B cell (primary cell): ENCODE measurements around the gene AMFR. TPM values are rescaled to one million over a fixed set of nuclear protein-coding genes. Genes with fewer than 3 reads are reported as not detected.

Experiments
- ATAC-seq: fragments of 200-7000 bp; cut with Tn5 transposase; one replicate; pipeline ENCODE4 v1.10.0; 2021; ENCODE audit warnings: low read depth, mild to moderate bottlenecking, moderate number of reproducible peaks, moderate library complexity
- CTCF ChIA-PET: fragments of 350-600 bp; sonication (Branson Sonifier 250); formaldehyde crosslinking; loops from one replicate; lab custom pipeline; 2021; ENCODE audit warnings: antibody characterized with exemption, inconsistent platforms; lab: Charles Lee
- POLR2A ChIA-PET: fragments of 350-600 bp; sonication (Branson Sonifier 250); formaldehyde crosslinking; loops from one replicate; lab custom pipeline; 2021; ENCODE audit warnings: antibody characterized with exemption; lab: Charles Lee
- DNase-seq: peaks from one replicate; pipeline ENCODE4 v3.0.0; 2013
- H2AFZ ChIP-seq: 2 replicates; pipeline ENCODE4 v1.6.1; 2012; ENCODE audit warnings: mild to moderate bottlenecking, low read depth, low read length; ENCODE audit not compliant: insufficient read depth, poor library complexity, severe bottlenecking
- H3K27ac ChIP-seq, 2 donors: 1 replicate in 1 of 2; 2 replicates in 1 of 2; pipeline ENCODE4 v1.5.1; 2012 to 2013; ENCODE audit warnings: low read length in 2 of 2, mild to moderate bottlenecking in 2 of 2, moderate library complexity in 1 of 2
- H3K27me3 ChIP-seq, 4 experiments: fragments of 200-600 bp in 1 of 4; sonication (generic) in 1 of 4; replicated peaks in 1 of 4; 1 replicate in 2 of 4; 2 replicates in 2 of 4; pipeline versions ENCODE4 v1.6.1 to v1.7.0; 2013 to 2016; ENCODE audit warnings: low read length in 3 of 4, mild to moderate bottlenecking in 2 of 4, mixed read lengths in 1 of 4, moderate library complexity in 1 of 4; ENCODE audit not compliant: insufficient read depth in 4 of 4, control insufficient read depth in 3 of 4; ENCODE audit errors: control extremely low read depth in 1 of 4
- H3K36me3 ChIP-seq, 2 experiments: replicated peaks in 1 of 2; 1 replicate in 1 of 2; 2 replicates in 1 of 2; pipeline versions ENCODE4 v1.6.1 to v1.7.1; 2013; ENCODE audit warnings: low read length in 1 of 2; ENCODE audit not compliant: insufficient read depth in 2 of 2, control insufficient read depth in 1 of 2; ENCODE audit errors: control extremely low read depth in 1 of 2, extremely low read depth in 1 of 2
- H3K4me1 ChIP-seq, 2 donors: fragments of 200-600 bp in 1 of 2; sonication (generic) in 1 of 2; 1 replicate in 1 of 2; 2 replicates in 1 of 2; pipeline versions ENCODE4 v1.5.1 to v1.6.1; 2013 to 2017; ENCODE audit warnings: low read length in 2 of 2; ENCODE audit not compliant: control insufficient read depth in 2 of 2, insufficient read depth in 2 of 2
- H3K4me2 ChIP-seq: replicated peaks from 2 replicates; pipeline ENCODE3; 2012; ENCODE audit warnings: mild to moderate bottlenecking, low read depth, low read length; ENCODE audit not compliant: poor library complexity, severe bottlenecking
- H3K4me3 ChIP-seq, 5 experiments: fragments of 200-600 bp in 1 of 5; sonication (generic) in 1 of 5; 1 replicate in 3 of 5; 2 replicates in 2 of 5; pipeline versions ENCODE4 v1.5.1 to v1.7.0; 2011 to 2016; ENCODE audit warnings: low read length in 4 of 5, mild to moderate bottlenecking in 4 of 5, low read depth in 2 of 5, control low read depth in 1 of 5, moderate library complexity in 1 of 5; ENCODE audit not compliant: insufficient read depth in 1 of 5; ENCODE audit errors: control extremely low read depth in 1 of 5, extremely low read depth in 1 of 5
- H3K79me2 ChIP-seq: fragments of 200-600 bp; sonication (generic); one replicate; pipeline ENCODE4 v1.6.0; 2016; ENCODE audit warnings: low read length; ENCODE audit not compliant: control insufficient read depth, insufficient read depth
- H3K9ac ChIP-seq: fragments of 200-600 bp; sonication (generic); 2 replicates; pipeline ENCODE4 v1.6.1; 2017; ENCODE audit warnings: mild to moderate bottlenecking, low read length, moderate library complexity
- H3K9me3 ChIP-seq, 3 donors: one replicate each; pipeline versions ENCODE4 v1.6.1 to v1.7.1; 2013; ENCODE audit warnings: low read length in 2 of 3; ENCODE audit not compliant: control insufficient read depth in 2 of 3, insufficient read depth in 1 of 3; ENCODE audit errors: control extremely low read depth in 1 of 3
- H4K20me1 ChIP-seq: 2 replicates; pipeline ENCODE4 v1.6.0; 2012; ENCODE audit warnings: mild to moderate bottlenecking, low read length; ENCODE audit not compliant: insufficient read depth, control insufficient read depth, poor library complexity, severe bottlenecking
- H3K27ac Mint-ChIP-seq: one replicate; pipeline ENCODE4 v1.8.0; 2021; ENCODE audit warnings: mixed read lengths
- H3K27me3 Mint-ChIP-seq: one replicate; pipeline ENCODE4 v1.8.0; 2021; ENCODE audit warnings: mixed read lengths
- H3K4me1 Mint-ChIP-seq: one replicate; pipeline ENCODE4 v1.8.0; 2021; ENCODE audit warnings: mixed read lengths
- H3K4me3 Mint-ChIP-seq: one replicate; pipeline ENCODE4 v1.8.0; 2021; ENCODE audit warnings: mixed read lengths
- H3K9me3 Mint-ChIP-seq: one replicate; pipeline ENCODE4 v1.8.0; 2022; ENCODE audit warnings: mixed read lengths; ENCODE audit not compliant: insufficient read depth
- EZH2 ChIP-seq: IDR thresholded peaks from 2 replicates; pipeline ENCODE4 v1.6.1; 2012; ENCODE audit warnings: borderline replicate concordance, low read depth, mild to moderate bottlenecking, moderate library complexity, low read length; ENCODE audit not compliant: insufficient read depth, poor library complexity, severe bottlenecking
- WGBS: methylation state at CpG from one replicate; pipeline ENCODE4 v1.1.5; 2013; ENCODE audit warnings: missing lambda C conversion rate; ENCODE audit not compliant: insufficient coverage; 5-methylcytosine and 5-hydroxymethylcytosine counted together
- intact Hi-C: fragments of 100-400 bp; cut with micrococcal nuclease; formaldehyde crosslinking; loops from one replicate; pipeline ENCODE4 v1.10.0; 2022
- polyA plus RNA-seq: library from polyadenylated mRNA; depleted of rRNA; stranded (reverse); fragments of >200 nt; gene quantifications from 2 replicates; pipeline ENCODE4 v1.2.3, GENCODE V29; 2012
- total RNA-seq, 2 donors: library from RNA; stranded (reverse); fragments of 120-200 nt in 1 of 2; gene quantifications; 1 replicate in 1 of 2; 2 replicates in 1 of 2; pipeline versions ENCODE4 v1.2.3 to v1.2.4, GENCODE V29; 2013 to 2022
- TF ChIP-seq, protein P1 (sequence below): fragments of 200-600 bp; IDR thresholded peaks from one replicate; pipeline ENCODE4 v1.8.0; 2022; ENCODE audit warnings: antibody characterized with exemption, mild to moderate bottlenecking

The AMFR gene
- total and polyA plus RNA-seq, 2 donors (not counting 1 experiment from before 2014, with no cell fraction given), result 118 to 225 TPM

DNA sequence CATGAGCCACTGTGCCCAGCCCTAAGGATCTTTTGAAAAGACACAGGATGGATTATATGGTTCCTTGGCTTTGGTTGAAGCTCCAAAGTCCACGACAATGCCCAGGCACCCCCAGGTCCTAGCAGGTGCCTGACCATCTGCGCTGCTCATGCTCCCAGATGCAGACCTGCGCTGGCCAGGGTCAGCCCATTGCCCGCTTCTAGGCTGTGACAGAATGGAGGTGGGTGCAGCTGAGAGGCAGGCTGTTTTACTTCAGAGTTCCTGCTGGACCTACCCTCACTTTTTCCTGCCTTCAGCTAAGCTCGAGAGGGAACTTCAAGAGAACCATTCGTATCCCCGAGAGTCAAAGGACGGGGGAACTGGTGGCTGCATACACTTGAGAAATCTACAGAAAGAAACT lies 60.5 kb downstream of the AMFR start:
- no peak overlapping the region for H3K9ac ChIP-seq
- no peaks in the 10 kb centered on the region for H3K4me1 Mint-ChIP-seq
- no peak overlapping the region for H3K4me2 ChIP-seq
- no peak overlapping the region for H3K4me3 ChIP-seq
- H3K79me2 ChIP-seq, result peaks cover 3% of the 10 kb centered on the region
- intact Hi-C loops, result no loop called here
- no peak overlapping the region for H3K27ac ChIP-seq
- H3K9me3 ChIP-seq, result no peaks in the 10 kb centered on the region
- DNase-seq, result no peak
- H3K27me3 Mint-ChIP-seq, result no peaks in the 10 kb centered on the region
- H2AFZ ChIP-seq, result no peak overlapping the region
- POLR2A ChIA-PET, result no interaction called here
- CTCF ChIA-PET, result no interaction called here
- peaks cover 33% of the 10 kb centered on the region for H4K20me1 ChIP-seq
- H3K27me3 ChIP-seq, result no peaks in the 10 kb centered on the region
- WGBS, result 97% methylated on average over 7 of the region's 8 CpGs
- ATAC-seq, result no peak
- H3K27ac Mint-ChIP-seq, result no peak overlapping the region
- TF ChIP-seq, protein P1, sequence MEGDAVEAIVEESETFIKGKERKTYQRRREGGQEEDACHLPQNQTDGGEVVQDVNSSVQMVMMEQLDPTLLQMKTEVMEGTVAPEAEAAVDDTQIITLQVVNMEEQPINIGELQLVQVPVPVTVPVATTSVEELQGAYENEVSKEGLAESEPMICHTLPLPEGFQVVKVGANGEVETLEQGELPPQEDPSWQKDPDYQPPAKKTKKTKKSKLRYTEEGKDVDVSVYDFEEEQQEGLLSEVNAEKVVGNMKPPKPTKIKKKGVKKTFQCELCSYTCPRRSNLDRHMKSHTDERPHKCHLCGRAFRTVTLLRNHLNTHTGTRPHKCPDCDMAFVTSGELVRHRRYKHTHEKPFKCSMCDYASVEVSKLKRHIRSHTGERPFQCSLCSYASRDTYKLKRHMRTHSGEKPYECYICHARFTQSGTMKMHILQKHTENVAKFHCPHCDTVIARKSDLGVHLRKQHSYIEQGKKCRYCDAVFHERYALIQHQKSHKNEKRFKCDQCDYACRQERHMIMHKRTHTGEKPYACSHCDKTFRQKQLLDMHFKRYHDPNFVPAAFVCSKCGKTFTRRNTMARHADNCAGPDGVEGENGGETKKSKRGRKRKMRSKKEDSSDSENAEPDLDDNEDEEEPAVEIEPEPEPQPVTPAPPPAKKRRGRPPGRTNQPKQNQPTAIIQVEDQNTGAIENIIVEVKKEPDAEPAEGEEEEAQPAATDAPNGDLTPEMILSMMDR, result no peak
- TF ChIP-seq EZH2, result no peak
- peaks cover 5 to 92% of the 10 kb centered on the region in 2 experiments for H3K36me3 ChIP-seq
- H3K4me3 Mint-ChIP-seq, result no peak overlapping the region
- H3K4me1 ChIP-seq, result no peaks in the 10 kb centered on the region
- H3K9me3 Mint-ChIP-seq, result no peaks in the 10 kb centered on the region

DNA sequence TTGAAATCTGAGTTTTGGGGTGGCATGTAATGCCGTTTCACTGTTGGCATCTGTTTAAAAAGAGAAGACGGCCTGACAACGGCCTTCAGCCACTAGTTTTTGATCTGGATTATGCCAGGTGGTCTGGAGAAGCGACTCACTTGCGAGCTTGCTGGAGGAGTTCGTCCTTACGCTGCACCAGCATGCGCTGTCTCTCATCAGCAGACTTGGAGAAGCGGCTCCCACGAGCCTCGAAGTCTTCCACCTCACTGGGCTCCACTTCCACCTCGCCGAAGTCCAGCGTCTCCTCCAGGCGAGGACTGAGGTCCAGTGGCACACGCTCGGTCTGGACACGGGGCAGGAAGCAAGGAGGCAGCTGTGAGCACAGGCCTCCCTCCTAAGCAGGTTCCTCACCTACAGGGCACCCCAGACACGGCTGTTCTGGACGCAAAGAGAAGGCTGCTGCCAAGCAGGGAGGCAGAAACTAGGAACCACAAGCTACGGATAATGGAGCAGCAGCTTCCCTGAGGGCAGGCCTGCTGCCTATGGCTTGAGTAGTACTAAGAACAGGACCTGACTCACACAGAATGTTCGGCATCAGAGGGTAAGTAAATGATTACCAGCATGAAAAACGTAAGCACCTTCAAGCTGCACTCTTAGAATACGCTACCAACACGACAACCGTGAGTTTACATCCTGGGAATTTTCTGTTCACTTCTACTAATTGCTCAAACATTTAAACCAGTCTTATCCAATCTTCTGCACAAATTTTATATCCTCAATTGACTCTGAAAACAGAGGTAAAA lies 61.4 kb downstream of the AMFR start:
- DNase-seq (no peak), ATAC-seq (no peak)
- H3K27ac ChIP-seq, result no peak overlapping the region
- H3K27me3 ChIP-seq, result no peaks in the 10 kb centered on the region
- Mint-ChIP-seq H3K27me3 (no peaks in the 10 kb centered on the region), H3K9me3 (no peaks in the 10 kb centered on the region), H3K4me3 (no peak overlapping the region), H3K4me1 (peaks cover 3% of the 10 kb centered on the region), H3K27ac (no peak overlapping the region)
- no peaks in the 10 kb centered on the region for H3K9me3 ChIP-seq
- ChIA-PET CTCF (no interaction called here), POLR2A (no interaction called here)
- H3K4me3 ChIP-seq, result no peak overlapping the region
- peaks cover 3% of the 10 kb centered on the region for H3K79me2 ChIP-seq
- intact Hi-C loops, result no loop called here
- H2AFZ ChIP-seq, result no peak overlapping the region
- H3K9ac ChIP-seq, result no peak overlapping the region
- H3K4me2 ChIP-seq, result no peak overlapping the region
- peaks cover 24% of the 10 kb centered on the region for H4K20me1 ChIP-seq
- WGBS, result 98% methylated on average over 22 of the region's 26 CpGs
- peaks cover 5 to 84% of the 10 kb centered on the region in 2 experiments for H3K36me3 ChIP-seq
- H3K4me1 ChIP-seq, result no peaks in the 10 kb centered on the region
- TF ChIP-seq, protein P1, result no peak
- TF ChIP-seq EZH2, result no peak
